IMR-90 (cell line): ENCODE data around the gene RGP1. TPM values are rescaled to one million over a fixed set of nuclear protein-coding genes. Genes with fewer than 3 reads are reported as not detected.
A peak's percentile ranks its signal among the peaks of the same experiment; 100 is the strongest.

Experiments
- ATAC-seq: fragments of 200-7000 bp; cut with Tn5 transposase; 2 replicates; pipeline ENCODE4 v1.9.1; 2020; ENCODE audit warnings: low read depth, mild to moderate bottlenecking, moderate library complexity
- BruUV-seq: library from RNA; stranded (reverse); fragments of 400-500 nt; replicated peaks from 2 replicates; lab custom pipeline; 2021; lab: Mats Ljungman, UMichigan
- CTCF ChIA-PET: fragments of 300-600 bp; formaldehyde crosslinking; extraction: SDS; loops from one replicate; lab custom pipeline; 2021; ENCODE audit warnings: antibody characterized with exemption; lab: Yijun Ruan, JAX
- POLR2A ChIA-PET: fragments of 300-600 bp; sonication (Branson Sonifier 250); formaldehyde crosslinking; loops from one replicate; lab custom pipeline; 2022; ENCODE audit warnings: antibody characterized with exemption; ENCODE audit not compliant: unreplicated experiment; lab: Charles Lee
- DNase-seq: peaks from one replicate; pipeline ENCODE4 v3.0.0; 2013
- H2AFZ ChIP-seq: replicated peaks from 2 replicates; pipeline ENCODE3; 2013; ENCODE audit warnings: low read length, mild to moderate bottlenecking; ENCODE audit not compliant: poor library complexity
- H2AK5ac ChIP-seq: 2 replicates; pipeline ENCODE4 v1.6.1; 2013; ENCODE audit warnings: low read depth, low read length, inconsistent platforms
- H2AK9ac ChIP-seq: replicated peaks from 2 replicates; pipeline ENCODE3; 2013; ENCODE audit warnings: mild to moderate bottlenecking, low read depth, low read length, moderate library complexity; ENCODE audit not compliant: poor library complexity
- H2BK120ac ChIP-seq: 2 replicates; pipeline ENCODE4 v1.6.1; 2013; ENCODE audit warnings: low read depth, low read length, inconsistent platforms
- H2BK15ac ChIP-seq: 3 replicates; pipeline ENCODE4 v1.6.1; 2013; ENCODE audit warnings: low read depth, low read length, inconsistent platforms
- H2BK20ac ChIP-seq: 2 replicates; pipeline ENCODE4 v1.6.1; 2013; ENCODE audit warnings: low read depth, mild to moderate bottlenecking, inconsistent platforms, low read length, moderate library complexity
- H2BK5ac ChIP-seq: 2 replicates; pipeline ENCODE4 v1.6.1; 2013; ENCODE audit warnings: mild to moderate bottlenecking, low read depth, low read length, inconsistent platforms; ENCODE audit not compliant: poor library complexity, severe bottlenecking
- H3K14ac ChIP-seq: replicated peaks from 2 replicates; pipeline ENCODE4 v1.6.1; 2013; ENCODE audit warnings: low read depth, low read length, inconsistent platforms
- H3K18ac ChIP-seq: 2 replicates; pipeline ENCODE4 v1.6.1; 2013; ENCODE audit warnings: low read depth, low read length, control low read depth
- H3K23ac ChIP-seq: 2 replicates; pipeline ENCODE4 v1.6.1; 2013; ENCODE audit warnings: low read depth, low read length, inconsistent platforms
- H3K27ac ChIP-seq: 2 replicates; pipeline ENCODE4 v1.5.1; 2013; ENCODE audit warnings: mild to moderate bottlenecking, control low read depth, low read length; ENCODE audit not compliant: insufficient read depth
- H3K27me3 ChIP-seq: 2 replicates; pipeline ENCODE4 v1.6.1; 2013; ENCODE audit warnings: low read length; ENCODE audit not compliant: control insufficient read depth, insufficient read depth
- H3K36me3 ChIP-seq: 2 replicates; pipeline ENCODE4 v1.6.1; 2013; ENCODE audit warnings: low read length, mixed read lengths; ENCODE audit not compliant: control insufficient read depth, insufficient read depth
- H3K4ac ChIP-seq: 2 replicates; pipeline ENCODE4 v1.6.1; 2013; ENCODE audit warnings: low read depth, low read length, inconsistent platforms
- H3K4me1 ChIP-seq: 2 replicates; pipeline ENCODE4 v1.6.1; 2013; ENCODE audit warnings: low read length, mixed read lengths; ENCODE audit not compliant: control insufficient read depth, insufficient read depth
- H3K4me2 ChIP-seq: 2 replicates; pipeline ENCODE4 v1.6.1; 2013; ENCODE audit warnings: low read depth, mild to moderate bottlenecking, control low read depth, low read length, moderate library complexity
- H3K4me3 ChIP-seq: 2 replicates; pipeline ENCODE4 v1.5.1; 2013; ENCODE audit warnings: low read depth, mild to moderate bottlenecking, control low read depth, low read length, moderate library complexity; ENCODE audit not compliant: insufficient read depth
- H3K56ac ChIP-seq: 2 replicates; pipeline ENCODE4 v1.6.1; 2013; ENCODE audit warnings: low read length, inconsistent platforms; ENCODE audit not compliant: insufficient read depth; ENCODE audit errors: extremely low read depth
- H3K79me1 ChIP-seq, 2 experiments: 2 replicates each; pipeline ENCODE4 v1.6.1; 2013; ENCODE audit warnings: low read length in 2 of 2, inconsistent platforms in 1 of 2, low read depth in 1 of 2
- H3K9ac ChIP-seq: 2 replicates; pipeline ENCODE4 v1.6.1; 2013; ENCODE audit warnings: low read depth, low read length, control low read depth
- H3K9me1 ChIP-seq: 2 replicates; pipeline ENCODE4 v1.6.1; 2013; ENCODE audit warnings: low read length, inconsistent platforms; ENCODE audit not compliant: insufficient read depth
- H3K9me3 ChIP-seq: 2 replicates; pipeline ENCODE4 v1.6.1; 2013; ENCODE audit warnings: low read length; ENCODE audit not compliant: control insufficient read depth, insufficient read depth
- H4K20me1 ChIP-seq: 2 replicates; pipeline ENCODE4 v1.6.1; 2013; ENCODE audit warnings: low read length, inconsistent platforms; ENCODE audit not compliant: insufficient read depth
- H4K5ac ChIP-seq: 2 replicates; pipeline ENCODE4 v1.6.1; 2013; ENCODE audit warnings: mild to moderate bottlenecking, low read depth, low read length, control low read depth
- H4K8ac ChIP-seq, 2 experiments: 2 replicates each; pipeline ENCODE4 v1.6.1; 2013; ENCODE audit warnings: low read depth in 2 of 2, low read length in 2 of 2, control low read depth in 1 of 2, inconsistent platforms in 1 of 2
- H4K91ac ChIP-seq: 2 replicates; pipeline ENCODE4 v1.6.1; 2013; ENCODE audit warnings: low read depth, low read length, inconsistent platforms; ENCODE audit not compliant: insufficient read depth
- BHLHE40 ChIP-seq: fragments of 150-350 bp; IDR thresholded peaks from 2 replicates; pipeline ENCODE4 v1.6.1; 2016; ENCODE audit warnings: mild to moderate bottlenecking, low read depth, low read length
- CEBPB ChIP-seq: IDR thresholded peaks from 2 replicates; pipeline ENCODE4 v1.6.1; 2012; ENCODE audit warnings: low read depth, low read length, improper control_type of control experiment
- CHD1 ChIP-seq: IDR thresholded peaks from 2 replicates; pipeline ENCODE4 v1.6.1; 2012; ENCODE audit warnings: low read depth, low read length, improper control_type of control experiment
- CTCF ChIP-seq: conservative IDR thresholded peaks from 2 replicates; pipeline ENCODE4 v1.5.1; 2012; ENCODE audit warnings: mild to moderate bottlenecking, low read depth, low read length, improper control_type of control experiment
- ELK1 ChIP-seq: fragments of 150-350 bp; IDR thresholded peaks from 2 replicates; pipeline ENCODE4 v1.6.1; 2016; ENCODE audit warnings: low read depth, mild to moderate bottlenecking, low read length, moderate library complexity, borderline replicate concordance
- FOS ChIP-seq: fragments of 150-350 bp; IDR thresholded peaks from 2 replicates; pipeline ENCODE4 v1.6.1; 2016; ENCODE audit warnings: low read depth, low read length
- MAFK ChIP-seq: IDR thresholded peaks from 2 replicates; pipeline ENCODE4 v1.6.1; 2012; ENCODE audit warnings: low read depth, low read length, improper control_type of control experiment
- MAZ ChIP-seq: IDR thresholded peaks from 2 replicates; pipeline ENCODE4 v1.6.1; 2012; ENCODE audit warnings: low read depth, mild to moderate bottlenecking, low read length, improper control_type of control experiment, moderate library complexity, borderline replicate concordance
- MXI1 ChIP-seq: IDR thresholded peaks from 2 replicates; pipeline ENCODE4 v1.6.1; 2012; ENCODE audit warnings: low read depth, mild to moderate bottlenecking, low read length, moderate library complexity, borderline replicate concordance
- NFE2L2 ChIP-seq: fragments of 150-350 bp; IDR thresholded peaks from 2 replicates; pipeline ENCODE4 v1.6.1; 2016; ENCODE audit warnings: low read depth, mild to moderate bottlenecking, low read length
- POLR2A ChIP-seq: IDR thresholded peaks from 2 replicates; pipeline ENCODE4 v1.6.1; 2012; ENCODE audit warnings: mild to moderate bottlenecking, low read depth, low read length
- RAD21 ChIP-seq: IDR thresholded peaks from 2 replicates; pipeline ENCODE4 v1.6.1; 2012; ENCODE audit warnings: low read length, improper control_type of control experiment
- RCOR1 ChIP-seq: IDR thresholded peaks from 2 replicates; pipeline ENCODE4 v1.6.1; 2012; ENCODE audit warnings: mild to moderate bottlenecking, low read length, improper control_type of control experiment; ENCODE audit not compliant: insufficient replicate concordance
- RFX5 ChIP-seq: IDR thresholded peaks from 2 replicates; pipeline ENCODE4 v1.8.0; 2012; ENCODE audit warnings: low read depth, mild to moderate bottlenecking, low read length, moderate library complexity
- SMC3 ChIP-seq: fragments of 150-350 bp; IDR thresholded peaks from 2 replicates; pipeline ENCODE4 v1.6.1; 2016; ENCODE audit warnings: low read depth, mild to moderate bottlenecking, antibody characterized with exemption, low read length, moderate library complexity
- USF2 ChIP-seq: fragments of 150-350 bp; IDR thresholded peaks from 2 replicates; pipeline ENCODE4 v1.6.1; 2017; ENCODE audit warnings: mild to moderate bottlenecking, antibody characterized with exemption, low read length, low read depth
- WGBS, 2 experiments: methylation state at CpG; one replicate each; pipeline versions ENCODE4 v1.1.5 to v1.1.7; 2013; ENCODE audit warnings: missing lambda C conversion rate in 2 of 2; ENCODE audit not compliant: insufficient read length in 1 of 2; ENCODE audit errors: extremely low coverage in 2 of 2; 5-methylcytosine and 5-hydroxymethylcytosine counted together
- dilution Hi-C: fragments of 300-500 bp; cut with HindIII; formaldehyde crosslinking; loops from one replicate; pipeline ENCODE4 v1.14.3; 2018; ENCODE audit warnings: low sequenced_read_pairs; ENCODE audit not compliant: unreplicated experiment
- in situ Hi-C: fragments of 300-500 bp; cut with MboI; formaldehyde crosslinking; loops from 3 replicates; pipeline ENCODE4 v1.14.3; 2019; ENCODE audit warnings: low sequenced_read_pairs, inconsistent platforms, mixed read lengths
- intact Hi-C: fragments of 100-400 bp; cut with micrococcal nuclease; formaldehyde crosslinking; loops from 2 replicates; pipeline ENCODE4 v1.10.0; 2022
- polyA plus RNA-seq, 3 experiments: library from polyadenylated mRNA; depleted of rRNA; stranded (reverse); fragments of >200 nt; gene quantifications; 2 replicates each; pipeline ENCODE4 v1.2.3, GENCODE V29; 2012; ENCODE audit warnings: low replicate concordance in 1 of 3
- total RNA-seq: library from RNA; depleted of rRNA; stranded (reverse); fragments of >200 nt; gene quantifications from 2 replicates; pipeline ENCODE4 v1.2.3, GENCODE V29; 2012

Gene RGP1
- total and polyA plus RNA-seq, 2 of the 4 experiments (the other 2 are of a cell fraction), result 10.2 to 14.3 TPM

GRCh38 chr9:35757226-35757891 lies 8.3 kb downstream of the RGP1 start:
- no peak overlapping the region for H4K8ac ChIP-seq
- no peak overlapping the region; the same call in 1 of the 2 replicates for H3K4me2 ChIP-seq
- peak overlapping the region; percentile 9 for H2AK9ac ChIP-seq
- H3K14ac ChIP-seq, result no peak overlapping the region
- no peak for DNase-seq
- 32% methylated on average over 11 of the region's 20 CpGs; no CpG with 5 or more reads in 1 of the 2 experiments for WGBS, 2 experiments
- CTCF ChIA-PET, result interaction anchor here (0.5 kb wide), 1 partner anchor 17 kb away, joined by 3 read pairs; no protein-coding TSS in a partner anchor
- H3K36me3 ChIP-seq, result peaks cover 25% of the 10 kb centered on the region
- H3K27ac ChIP-seq, result no peak overlapping the region
- no peak overlapping the region for H3K18ac ChIP-seq
- H2BK120ac ChIP-seq, result no peak overlapping the region
- no peak overlapping the region for H2BK15ac ChIP-seq
- no peak overlapping the region for H4K91ac ChIP-seq
- in situ Hi-C loops, result no loop called here
- H2BK20ac ChIP-seq, result no peak overlapping the region
- dilution Hi-C loops, result no loop called here
- H2AFZ ChIP-seq, result peak overlapping the region; percentile 53
- no peak overlapping the region for H4K5ac ChIP-seq
- H3K4me1 ChIP-seq, result peaks cover 7% of the 10 kb centered on the region; the same call in 1 of the 2 replicates
- no peak overlapping the region for H3K56ac ChIP-seq
- no peaks in the 10 kb centered on the region for H4K20me1 ChIP-seq
- no peak overlapping the region for H3K23ac ChIP-seq
- peaks cover 2% of the 10 kb centered on the region; the same call in 1 of the 2 replicates for H3K27me3 ChIP-seq
- H3K4ac ChIP-seq, result no peak overlapping the region
- ATAC-seq, result no peak
- no peaks in the 10 kb centered on the region for H3K9me3 ChIP-seq
- no peak overlapping the region for H2BK5ac ChIP-seq
- BruUV-seq, result no TSS peak
- TF ChIP-seq SMC3 (no peak), NFE2L2 (no peak), MAFK (no peak), RAD21 (no peak), RFX5 (no peak), POLR2A (no peak), CEBPB (no peak), MAZ (no peak), CTCF (no peak), ELK1 (no peak), FOS (no peak), USF2 (no peak), MXI1 (no peak), RCOR1 (no peak), BHLHE40 (no peak), CHD1 (no peak)
- H2AK5ac ChIP-seq, result no peak overlapping the region
- intact Hi-C loops, result no loop called here
- no peaks in the 10 kb centered on the region for H3K79me1 ChIP-seq
- peaks cover 5% of the 10 kb centered on the region for H3K9me1 ChIP-seq
- H3K9ac ChIP-seq, result no peak overlapping the region
- POLR2A ChIA-PET, result no interaction called here
- H3K4me3 ChIP-seq, result no peak overlapping the region
